ENCODE results near the gene ART5. TPM values are rescaled to one million over a fixed set of nuclear protein-coding genes. Genes with fewer than 3 reads are reported as not detected.

ART5 gene
- total and polyA plus RNA-seq, 9 of the 15 experiments (the other 6 are each of a cell fraction or from before 2014, with no cell fraction given): 0.08 to 0.59 (median 0.33) TPM

- Histone ChIP-seq H4K20me1 (replicated peaks; ENCODE audit: control insufficient read depth, insufficient read depth, low read length) (no peaks in the 10 kb centered on the region), H3K4me2 (ENCODE audit: insufficient read depth, low read length) (no peak overlapping the region), H3K9ac (ENCODE audit: insufficient read depth in 1 of 2, low read depth in 2 of 2, low read length in 2 of 2) (no peak overlapping the region), H3K4me3 (no peak overlapping the region), H3K27ac (ENCODE audit: extremely low read depth, low read depth, low read length) (no peak overlapping the region), H3K4me1 (replicated peaks in 1 of 2; ENCODE audit: control insufficient read depth in 2 of 2, insufficient read depth in 2 of 2, low read length in 2 of 2) (peaks cover 7 to 13% of the 10 kb centered on the region in 2 experiments), H3K27me3 (ENCODE audit: control insufficient read depth in 2 of 2, insufficient read depth in 2 of 2, low read length in 2 of 2) (peaks cover 0 to under 1% of the 10 kb centered on the region in 2 experiments; a peak in 1 of 5 replicates), H3K9me3 (replicated peaks; ENCODE audit: control insufficient read depth, insufficient read depth, low read depth, low read length) (no peaks in the 10 kb centered on the region; the same call in 1 of the 2 replicates), H2AFZ (ENCODE audit: low read depth, low read length) (no peak overlapping the region), H3K79me2 (ENCODE audit: control insufficient read depth, insufficient read depth, low read length) (no peaks in the 10 kb centered on the region), H3K9me1 (ENCODE audit: control insufficient read depth, insufficient read depth, low read length) (no peaks in the 10 kb centered on the region), H3K36me3 (ENCODE audit: control insufficient read depth, insufficient read depth, low read length) (no peaks in the 10 kb centered on the region)
- TF ChIP-seq ZNF146 (CRISPR knock-in tag; IDR thresholded peaks at IDR 0.05; ENCODE audit: unreplicated experiment) (peak; percentile 97), ERF (CRISPR knock-in tag; IDR thresholded peaks at IDR 0.05) (no peak), ZNF184 (CRISPR knock-in tag; IDR thresholded peaks at IDR 0.05) (peak; percentile 68), ELF2 (CRISPR knock-in tag; IDR thresholded peaks at IDR 0.05) (no peak), KDM1A (IDR thresholded peaks at IDR 0.05) (peak in 1 of 2 experiments; percentile 14; a peak in 1 of 4 replicates), BCOR (IDR thresholded peaks at IDR 0.05) (peak; percentile 71), RBM25 (IDR thresholded peaks at IDR 0.05; ENCODE audit: low read depth, low read length, severe bottlenecking) (peak; percentile 96)
- TF ChIP-seq, protein P1, sequence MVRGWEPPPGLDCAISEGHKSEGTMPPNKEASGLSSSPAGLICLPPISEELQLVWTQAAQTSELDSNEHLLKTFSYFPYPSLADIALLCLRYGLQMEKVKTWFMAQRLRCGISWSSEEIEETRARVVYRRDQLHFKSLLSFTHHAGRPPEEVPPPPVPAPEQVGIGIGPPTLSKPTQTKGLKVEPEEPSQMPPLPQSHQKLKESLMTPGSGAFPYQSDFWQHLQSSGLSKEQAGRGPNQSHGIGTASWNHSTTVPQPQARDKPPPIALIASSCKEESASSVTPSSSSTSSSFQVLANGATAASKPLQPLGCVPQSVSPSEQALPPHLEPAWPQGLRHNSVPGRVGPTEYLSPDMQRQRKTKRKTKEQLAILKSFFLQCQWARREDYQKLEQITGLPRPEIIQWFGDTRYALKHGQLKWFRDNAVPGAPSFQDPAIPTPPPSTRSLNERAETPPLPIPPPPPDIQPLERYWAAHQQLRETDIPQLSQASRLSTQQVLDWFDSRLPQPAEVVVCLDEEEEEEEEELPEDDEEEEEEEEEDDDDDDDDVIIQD (CRISPR knock-in tag; IDR thresholded peaks at IDR 0.05): no peak
- no TSS peak for BruUV-seq (replicated peaks)
- POLR2A ChIA-PET: no interaction called here
- 20% methylated on average over 3 of the region's 3 CpGs for WGBS (ENCODE audit: insufficient coverage, low coverage, missing lambda C conversion rate)
- CTCF ChIA-PET (ENCODE audit: low intra/inter-chr PET ratio): no interaction called here
- ATAC-seq (no peak), FAIRE-seq (no peak), DNase-seq (ENCODE audit: extremely low read depth in 1 of 4, low spot score in 3 of 4) (no peak)
- in situ Hi-C loops (cut with MboI) (no loop called here), intact Hi-C loops (cut with micrococcal nuclease) (no loop called here)
Observed at GRCh38 chr11:3611976-3612678, 29.7 kb downstream of the ART5 start.
